Measurements from ENCODE around the gene NEDD4L. TPM values are rescaled to one million over a fixed set of nuclear protein-coding genes. Genes with fewer than 3 reads are reported as not detected.

The NEDD4L gene
- total RNA-seq, 1 donor from 2014 or later: 209 TPM

GRCh38 chr18:58385472-58385871, 341.4 kb downstream of the NEDD4L start:
- no peaks in the 10 kb centered on the region for H3K27me3 Mint-ChIP-seq (ENCODE audit: unreplicated experiment)
- peaks cover 10% of the 10 kb centered on the region for H3K36me3 Mint-ChIP-seq (ENCODE audit: unreplicated experiment)
- H3K27ac Mint-ChIP-seq (ENCODE audit: unreplicated experiment): no peak overlapping the region
- no peak for DNase-seq
- no peaks in the 10 kb centered on the region for H3K9me3 Mint-ChIP-seq (ENCODE audit: unreplicated experiment)
- H3K4me3 Mint-ChIP-seq (ENCODE audit: unreplicated experiment): no peak overlapping the region
- TF ChIP-seq CTCF (IDR thresholded peaks at IDR 0.05; ENCODE audit: partially characterized antibody, unreplicated experiment): no peak
- H3K4me1 Mint-ChIP-seq (ENCODE audit: low read depth, unreplicated experiment): peaks cover under 1% of the 10 kb centered on the region

DNA sequence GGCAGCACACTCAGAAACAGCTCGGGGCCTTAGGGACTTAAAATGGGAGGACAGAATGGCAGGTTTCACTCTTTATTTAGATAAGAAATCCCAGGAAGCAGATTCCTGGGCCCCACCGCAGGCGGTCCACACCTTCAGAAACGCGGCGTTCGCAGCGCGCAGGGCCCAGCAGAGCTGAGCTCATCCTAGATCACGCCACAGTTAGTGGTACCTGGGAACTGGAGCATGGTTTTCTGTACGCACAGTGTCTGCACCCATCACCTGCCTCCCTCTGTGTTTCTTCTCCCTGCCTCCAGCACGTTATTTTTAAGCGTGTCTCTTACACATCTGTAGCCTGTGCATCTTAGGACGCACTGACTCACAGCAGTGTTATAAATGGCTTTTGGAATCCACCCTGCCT, 342.8 kb downstream of the NEDD4L start:
- no peak for DNase-seq
- H3K4me3 Mint-ChIP-seq (ENCODE audit: unreplicated experiment): no peak overlapping the region
- no peaks in the 10 kb centered on the region for H3K9me3 Mint-ChIP-seq (ENCODE audit: unreplicated experiment)
- H3K27me3 Mint-ChIP-seq (ENCODE audit: unreplicated experiment): no peaks in the 10 kb centered on the region
- H3K27ac Mint-ChIP-seq (ENCODE audit: unreplicated experiment): no peak overlapping the region
- no peak for TF ChIP-seq CTCF (IDR thresholded peaks at IDR 0.05; ENCODE audit: partially characterized antibody, unreplicated experiment)
- peaks cover 10% of the 10 kb centered on the region for H3K36me3 Mint-ChIP-seq (ENCODE audit: unreplicated experiment)
- H3K4me1 Mint-ChIP-seq (ENCODE audit: low read depth, unreplicated experiment): peaks cover 9% of the 10 kb centered on the region

- H3K27me3 Mint-ChIP-seq (ENCODE audit: unreplicated experiment): peaks cover 3% of the 10 kb centered on the region
- H3K27ac Mint-ChIP-seq (ENCODE audit: unreplicated experiment): no peak overlapping the region
- no peaks in the 10 kb centered on the region for H3K9me3 Mint-ChIP-seq (ENCODE audit: unreplicated experiment)
- H3K36me3 Mint-ChIP-seq (ENCODE audit: unreplicated experiment): peaks cover 10% of the 10 kb centered on the region
- H3K4me1 Mint-ChIP-seq (ENCODE audit: low read depth, unreplicated experiment): peaks cover 18% of the 10 kb centered on the region
- no peak overlapping the region for H3K4me3 Mint-ChIP-seq (ENCODE audit: unreplicated experiment)
- no peak for TF ChIP-seq CTCF (IDR thresholded peaks at IDR 0.05; ENCODE audit: partially characterized antibody, unreplicated experiment)
- DNase-seq: no peak
Measured at GRCh38 chr18:58387716-58388115, 343.7 kb downstream of the NEDD4L start.

DNA sequence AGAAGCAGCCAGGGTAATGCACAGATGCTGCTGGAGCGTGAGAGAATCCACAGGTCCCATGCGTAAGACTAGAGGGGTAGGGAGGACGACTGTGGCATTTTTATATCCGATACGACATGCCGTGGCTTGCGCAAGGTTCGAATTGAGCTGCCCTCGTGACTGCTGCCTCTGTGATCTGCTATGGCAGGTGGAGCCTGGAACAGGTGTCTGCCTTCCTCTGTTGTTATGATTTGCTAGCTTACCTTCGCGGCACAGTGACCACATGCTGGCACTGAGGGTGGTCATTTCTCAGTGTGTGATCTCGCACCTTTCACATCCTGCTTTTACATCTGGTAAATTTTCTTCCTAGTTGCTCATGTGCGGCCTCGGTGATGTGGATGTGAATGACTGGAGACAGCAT, 344.7 kb downstream of the NEDD4L start:
- Mint-ChIP-seq H3K9me3 (ENCODE audit: unreplicated experiment) (no peaks in the 10 kb centered on the region), H3K4me3 (ENCODE audit: unreplicated experiment) (no peak overlapping the region), H3K36me3 (ENCODE audit: unreplicated experiment) (peaks cover 6% of the 10 kb centered on the region), H3K27ac (ENCODE audit: unreplicated experiment) (no peak overlapping the region), H3K4me1 (ENCODE audit: low read depth, unreplicated experiment) (peaks cover 19% of the 10 kb centered on the region), H3K27me3 (ENCODE audit: unreplicated experiment) (peaks cover 4% of the 10 kb centered on the region)
- TF ChIP-seq CTCF (IDR thresholded peaks at IDR 0.05; ENCODE audit: partially characterized antibody, unreplicated experiment): no peak
- no peak for DNase-seq

GRCh38 chr18:58389745-58390144, 345.7 kb downstream of the NEDD4L start:
- TF ChIP-seq CTCF (IDR thresholded peaks at IDR 0.05; ENCODE audit: partially characterized antibody, unreplicated experiment): no peak
- H3K4me1 Mint-ChIP-seq (ENCODE audit: low read depth, unreplicated experiment): peaks cover 19% of the 10 kb centered on the region
- peaks cover 6% of the 10 kb centered on the region for H3K36me3 Mint-ChIP-seq (ENCODE audit: unreplicated experiment)
- H3K27me3 Mint-ChIP-seq (ENCODE audit: unreplicated experiment): peaks cover 4% of the 10 kb centered on the region
- no peak for DNase-seq
- no peak overlapping the region for H3K4me3 Mint-ChIP-seq (ENCODE audit: unreplicated experiment)
- H3K27ac Mint-ChIP-seq (ENCODE audit: unreplicated experiment): no peak overlapping the region
- H3K9me3 Mint-ChIP-seq (ENCODE audit: unreplicated experiment): no peaks in the 10 kb centered on the region
